GM12872 (cell line): ENCODE measurements around the gene LRP1.

Experiments
- TF ChIP-seq, protein P1 (sequence below): IDR thresholded peaks from 3 replicates; pipeline ENCODE4 v1.5.1; 2011; ENCODE audit warnings: low read depth, mild to moderate bottlenecking, low read length, moderate library complexity; ENCODE audit not compliant: insufficient read depth

Gene LRP1

DNA sequence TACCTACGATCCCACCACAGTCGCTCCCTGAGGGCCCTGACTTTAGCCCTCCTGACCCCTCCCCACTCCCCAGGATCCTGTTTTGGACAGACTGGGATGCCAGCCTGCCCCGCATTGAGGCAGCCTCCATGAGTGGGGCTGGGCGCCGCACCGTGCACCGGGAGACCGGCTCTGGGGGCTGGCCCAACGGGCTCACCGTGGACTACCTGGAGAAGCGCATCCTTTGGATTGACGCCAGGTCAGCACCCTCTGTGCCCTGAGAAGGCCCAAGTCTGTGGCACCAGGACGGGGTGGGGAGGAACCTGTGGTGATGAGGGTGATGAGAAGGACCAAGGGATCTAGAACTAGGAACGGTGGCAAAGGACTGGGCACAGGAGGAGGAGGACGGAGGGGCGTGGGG, 49.1 kb downstream of the LRP1 start:
- TF ChIP-seq, protein P1, sequence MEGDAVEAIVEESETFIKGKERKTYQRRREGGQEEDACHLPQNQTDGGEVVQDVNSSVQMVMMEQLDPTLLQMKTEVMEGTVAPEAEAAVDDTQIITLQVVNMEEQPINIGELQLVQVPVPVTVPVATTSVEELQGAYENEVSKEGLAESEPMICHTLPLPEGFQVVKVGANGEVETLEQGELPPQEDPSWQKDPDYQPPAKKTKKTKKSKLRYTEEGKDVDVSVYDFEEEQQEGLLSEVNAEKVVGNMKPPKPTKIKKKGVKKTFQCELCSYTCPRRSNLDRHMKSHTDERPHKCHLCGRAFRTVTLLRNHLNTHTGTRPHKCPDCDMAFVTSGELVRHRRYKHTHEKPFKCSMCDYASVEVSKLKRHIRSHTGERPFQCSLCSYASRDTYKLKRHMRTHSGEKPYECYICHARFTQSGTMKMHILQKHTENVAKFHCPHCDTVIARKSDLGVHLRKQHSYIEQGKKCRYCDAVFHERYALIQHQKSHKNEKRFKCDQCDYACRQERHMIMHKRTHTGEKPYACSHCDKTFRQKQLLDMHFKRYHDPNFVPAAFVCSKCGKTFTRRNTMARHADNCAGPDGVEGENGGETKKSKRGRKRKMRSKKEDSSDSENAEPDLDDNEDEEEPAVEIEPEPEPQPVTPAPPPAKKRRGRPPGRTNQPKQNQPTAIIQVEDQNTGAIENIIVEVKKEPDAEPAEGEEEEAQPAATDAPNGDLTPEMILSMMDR, result no peak

DNA sequence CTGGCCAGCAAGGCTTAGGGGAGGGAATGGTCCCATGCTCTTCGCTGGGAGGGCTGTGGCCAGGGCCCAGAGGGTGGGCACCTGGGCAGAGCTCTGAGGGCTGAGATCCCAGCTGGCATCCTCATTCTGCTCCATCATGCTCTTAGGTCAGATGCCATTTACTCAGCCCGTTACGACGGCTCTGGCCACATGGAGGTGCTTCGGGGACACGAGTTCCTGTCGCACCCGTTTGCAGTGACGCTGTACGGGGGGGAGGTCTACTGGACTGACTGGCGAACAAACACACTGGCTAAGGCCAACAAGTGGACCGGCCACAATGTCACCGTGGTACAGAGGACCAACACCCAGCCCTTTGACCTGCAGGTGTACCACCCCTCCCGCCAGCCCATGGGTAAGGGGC, 49.9 kb downstream of the LRP1 start:
- TF ChIP-seq, protein P1, result no peak

DNA sequence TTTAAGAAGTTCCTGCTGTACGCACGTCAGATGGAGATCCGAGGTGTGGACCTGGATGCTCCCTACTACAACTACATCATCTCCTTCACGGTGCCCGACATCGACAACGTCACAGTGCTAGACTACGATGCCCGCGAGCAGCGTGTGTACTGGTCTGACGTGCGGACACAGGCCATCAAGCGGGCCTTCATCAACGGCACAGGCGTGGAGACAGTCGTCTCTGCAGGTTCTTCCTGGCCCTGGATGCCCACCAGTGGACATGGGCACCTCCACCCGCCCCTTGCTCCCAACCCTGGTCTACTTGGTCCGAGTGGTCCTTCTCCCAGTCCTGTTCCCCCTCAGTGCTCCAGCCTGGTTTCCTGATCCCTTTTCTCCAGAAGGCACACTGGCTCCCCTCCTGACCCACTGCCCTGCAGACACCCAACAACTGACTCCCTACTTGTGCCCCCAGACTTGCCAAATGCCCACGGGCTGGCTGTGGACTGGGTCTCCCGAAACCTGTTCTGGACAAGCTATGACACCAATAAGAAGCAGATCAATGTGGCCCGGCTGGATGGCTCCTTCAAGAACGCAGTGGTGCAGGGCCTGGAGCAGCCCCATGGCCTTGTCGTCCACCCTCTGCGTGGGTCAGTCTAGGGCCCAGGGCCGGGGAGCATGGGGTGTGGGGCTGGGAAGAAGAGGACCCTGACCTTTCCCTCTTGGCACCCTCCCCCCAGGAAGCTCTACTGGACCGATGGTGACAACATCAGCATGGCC, 51.2 kb downstream of the LRP1 start:
- TF ChIP-seq, protein P1, result no peak

DNA sequence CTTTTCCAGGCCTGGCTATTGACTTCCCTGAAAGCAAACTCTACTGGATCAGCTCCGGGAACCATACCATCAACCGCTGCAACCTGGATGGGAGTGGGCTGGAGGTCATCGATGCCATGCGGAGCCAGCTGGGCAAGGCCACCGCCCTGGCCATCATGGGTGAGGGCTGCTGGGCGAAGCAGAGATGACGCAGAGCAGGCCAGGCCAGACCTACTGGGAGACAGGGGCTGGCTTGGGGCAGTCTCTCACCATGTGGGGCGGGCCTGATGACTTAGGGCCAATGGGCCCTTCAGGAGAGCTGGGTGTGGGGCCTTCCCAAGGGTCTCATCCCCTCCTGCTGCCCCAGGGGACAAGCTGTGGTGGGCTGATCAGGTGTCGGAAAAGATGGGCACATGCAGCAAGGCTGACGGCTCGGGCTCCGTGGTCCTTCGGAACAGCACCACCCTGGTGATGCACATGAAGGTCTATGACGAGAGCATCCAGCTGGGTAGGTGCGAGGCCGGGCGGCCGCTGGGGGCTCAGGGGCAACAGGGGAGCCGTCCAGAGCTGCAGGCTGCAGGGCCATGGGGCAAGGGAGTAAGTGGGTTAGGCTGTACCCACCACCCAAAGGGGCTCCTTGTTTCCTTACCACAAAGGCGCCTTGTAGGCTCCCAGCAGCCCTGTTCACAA, 52.2 kb downstream of the LRP1 start:
- TF ChIP-seq, protein P1, result no peak

DNA sequence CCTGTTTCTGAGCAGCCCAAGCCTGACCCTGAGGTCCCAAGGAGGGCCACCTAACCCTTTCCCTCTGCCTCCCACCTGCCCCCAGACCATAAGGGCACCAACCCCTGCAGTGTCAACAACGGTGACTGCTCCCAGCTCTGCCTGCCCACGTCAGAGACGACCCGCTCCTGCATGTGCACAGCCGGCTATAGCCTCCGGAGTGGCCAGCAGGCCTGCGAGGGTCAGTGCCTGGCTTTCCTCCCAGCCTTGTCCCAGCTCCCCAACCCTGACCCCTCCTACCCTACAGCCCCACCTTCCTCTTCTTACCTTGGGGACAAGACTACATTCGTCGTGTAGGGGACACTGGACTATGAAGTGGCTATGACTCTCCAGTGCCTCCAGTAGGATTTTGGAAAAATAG, 52.8 kb downstream of the LRP1 start:
- TF ChIP-seq, protein P1, result no peak

DNA sequence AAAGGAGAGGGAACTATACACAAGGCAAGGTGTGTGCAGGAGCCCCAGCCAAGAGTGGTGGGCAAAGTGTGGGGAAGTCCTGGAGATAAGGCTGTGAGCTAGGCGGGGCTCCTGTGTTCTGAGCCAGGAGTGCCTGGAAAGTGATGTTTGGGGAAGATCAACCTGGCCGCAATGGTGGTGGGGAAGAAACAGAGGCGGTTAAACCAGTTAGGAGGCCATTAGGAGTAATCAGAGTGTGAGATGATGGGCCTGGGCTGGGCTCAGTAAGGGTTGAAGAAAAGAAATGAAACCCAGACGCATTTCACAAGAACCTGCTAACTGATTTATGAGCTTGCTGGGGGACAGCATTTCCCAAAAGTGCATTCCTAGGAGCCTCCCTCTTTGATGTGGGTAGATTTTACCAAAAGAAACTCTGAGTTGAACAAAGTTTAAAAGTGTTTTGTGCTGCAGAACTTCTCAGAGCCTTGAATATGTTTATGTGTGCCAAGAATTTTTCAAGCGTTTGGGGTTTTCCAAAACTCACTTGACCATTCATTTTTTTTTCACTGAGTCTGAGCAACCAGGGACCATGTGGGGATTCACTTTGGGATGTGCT, 53.4 kb downstream of the LRP1 start:
- TF ChIP-seq, protein P1, result no peak

DNA sequence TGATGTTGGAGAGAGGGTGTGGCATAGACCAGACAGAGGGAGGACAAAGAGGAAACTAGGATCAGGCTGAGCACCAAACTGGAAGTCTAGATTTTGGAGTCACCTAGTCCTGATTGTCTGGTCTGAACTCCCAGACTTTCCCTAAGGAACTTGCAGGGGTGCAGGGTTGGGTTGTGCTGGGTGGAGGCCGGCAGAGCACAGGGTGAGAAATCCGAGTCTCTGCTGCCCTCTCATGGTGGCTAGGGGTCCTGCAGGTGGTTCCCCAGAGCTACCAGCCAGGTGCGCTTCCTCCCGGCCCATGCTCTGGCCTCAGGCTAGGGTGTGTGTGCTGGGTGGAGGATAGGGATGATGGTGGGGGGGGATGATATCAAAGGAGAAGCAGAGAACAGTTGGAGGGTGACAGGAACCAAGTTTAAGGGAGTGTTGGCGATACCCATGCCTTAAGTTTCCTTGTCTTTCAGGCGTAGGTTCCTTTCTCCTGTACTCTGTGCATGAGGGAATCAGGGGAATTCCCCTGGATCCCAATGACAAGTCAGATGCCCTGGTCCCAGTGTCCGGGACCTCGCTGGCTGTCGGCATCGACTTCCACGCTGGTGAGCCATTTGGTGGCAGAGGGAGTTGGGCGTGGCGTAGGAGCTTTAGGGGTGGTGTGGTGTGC, 54.8 kb downstream of the LRP1 start:
- TF ChIP-seq, protein P1, result peak; percentile 97
